ENCODE measurements around the gene KAZN.
A peak's percentile ranks its signal among the peaks of the same experiment; 100 is the strongest.

DNA sequence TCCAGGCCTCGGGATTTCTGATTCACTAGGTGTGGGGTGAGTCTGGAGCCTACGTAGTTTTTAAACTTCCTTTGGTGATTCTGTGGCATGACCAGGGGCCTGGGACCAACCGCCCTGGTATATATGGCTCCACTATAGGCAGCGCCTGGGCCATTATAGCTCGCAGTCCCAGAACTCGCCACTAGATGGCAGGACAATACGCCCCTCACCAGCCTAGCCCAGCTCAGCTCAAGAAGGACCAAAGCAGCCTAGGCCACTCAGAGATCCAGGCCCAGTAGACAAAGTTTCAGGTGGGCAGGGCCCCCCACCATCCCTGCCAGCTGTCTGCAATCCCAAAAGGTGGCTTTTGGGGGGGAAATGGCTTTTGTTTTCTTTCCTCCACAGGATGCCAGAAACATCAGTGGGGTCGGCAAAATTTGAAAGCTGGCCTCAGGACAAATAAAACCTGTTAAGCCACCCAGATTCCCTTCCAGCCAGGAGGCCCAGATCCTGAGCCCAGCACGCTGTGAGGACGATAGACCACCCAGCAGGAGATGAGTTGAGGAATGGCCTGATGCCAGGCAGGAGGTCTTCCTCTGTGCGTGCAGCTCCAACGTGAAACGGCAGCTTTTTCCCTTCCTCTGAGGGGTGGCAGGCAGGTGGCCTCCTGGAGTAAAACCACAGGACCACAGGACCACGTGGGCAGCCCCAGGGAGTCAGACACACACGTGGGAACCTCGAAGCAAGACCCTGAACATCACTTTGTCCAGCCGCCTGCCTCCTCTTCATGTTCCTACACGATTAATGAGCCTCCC is 530.2 kb downstream of the KAZN start:
- TF ChIP-seq ZNF214 (tag by site-specific recombination; IDR thresholded peaks at IDR 0.05; ENCODE audit: borderline replicate concordance) (no peak), ZNF621 (tag by site-specific recombination; IDR thresholded peaks at IDR 0.05) (no peak), ZNF768 (tag by site-specific recombination; IDR thresholded peaks at IDR 0.05) (no peak), SALL2 (tag by site-specific recombination; IDR thresholded peaks at IDR 0.05; ENCODE audit: borderline replicate concordance) (no peak), KLF10 (tag by site-specific recombination; IDR thresholded peaks at IDR 0.05) (no peak), YY1 (tag by site-specific recombination; IDR thresholded peaks at IDR 0.05) (no peak), BCL11A (tag by site-specific recombination; IDR thresholded peaks at IDR 0.05; ENCODE audit: low read depth) (no peak), ZNF571 (tag by site-specific recombination; IDR thresholded peaks at IDR 0.05) (no peak), GLI4 (tag by site-specific recombination; IDR thresholded peaks at IDR 0.05) (no peak)
- TF ChIP-seq, protein P1, sequence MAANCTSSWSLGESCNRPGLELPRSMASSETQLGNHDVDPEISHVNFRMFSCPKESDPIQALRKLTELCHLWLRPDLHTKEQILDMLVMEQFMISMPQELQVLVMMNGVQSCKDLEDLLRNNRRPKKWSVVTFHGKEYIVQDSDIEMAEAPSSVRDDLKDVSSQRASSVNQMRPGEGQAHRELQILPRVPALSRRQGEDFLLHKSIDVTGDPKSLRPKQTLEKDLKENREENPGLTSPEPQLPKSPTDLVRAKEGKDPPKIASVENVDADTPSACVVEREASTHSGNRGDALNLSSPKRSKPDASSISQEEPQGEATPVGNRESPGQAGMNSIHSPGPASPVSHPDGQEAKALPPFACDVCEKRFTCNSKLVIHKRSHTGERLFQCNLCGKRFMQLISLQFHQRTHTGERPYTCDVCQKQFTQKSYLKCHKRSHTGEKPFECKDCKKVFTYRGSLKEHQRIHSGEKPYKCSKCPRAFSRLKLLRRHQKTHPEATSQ (tag by site-specific recombination; IDR thresholded peaks at IDR 0.05): no peak
- TF ChIP-seq, protein P2, sequence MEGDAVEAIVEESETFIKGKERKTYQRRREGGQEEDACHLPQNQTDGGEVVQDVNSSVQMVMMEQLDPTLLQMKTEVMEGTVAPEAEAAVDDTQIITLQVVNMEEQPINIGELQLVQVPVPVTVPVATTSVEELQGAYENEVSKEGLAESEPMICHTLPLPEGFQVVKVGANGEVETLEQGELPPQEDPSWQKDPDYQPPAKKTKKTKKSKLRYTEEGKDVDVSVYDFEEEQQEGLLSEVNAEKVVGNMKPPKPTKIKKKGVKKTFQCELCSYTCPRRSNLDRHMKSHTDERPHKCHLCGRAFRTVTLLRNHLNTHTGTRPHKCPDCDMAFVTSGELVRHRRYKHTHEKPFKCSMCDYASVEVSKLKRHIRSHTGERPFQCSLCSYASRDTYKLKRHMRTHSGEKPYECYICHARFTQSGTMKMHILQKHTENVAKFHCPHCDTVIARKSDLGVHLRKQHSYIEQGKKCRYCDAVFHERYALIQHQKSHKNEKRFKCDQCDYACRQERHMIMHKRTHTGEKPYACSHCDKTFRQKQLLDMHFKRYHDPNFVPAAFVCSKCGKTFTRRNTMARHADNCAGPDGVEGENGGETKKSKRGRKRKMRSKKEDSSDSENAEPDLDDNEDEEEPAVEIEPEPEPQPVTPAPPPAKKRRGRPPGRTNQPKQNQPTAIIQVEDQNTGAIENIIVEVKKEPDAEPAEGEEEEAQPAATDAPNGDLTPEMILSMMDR (tag by site-specific recombination; IDR thresholded peaks at IDR 0.05): 0 out of 2 replicates have a peak, but pooled peaks have one; percentile 33

All from HEK293 (cell line).